Activated naive CD4-positive, alpha-beta T cell treated with anti-CD3 and anti-CD28 coated beads, Interleukin-2, amount 50 U/mL, for 16 hours (primary cell): ENCODE data around the gene NEMF.
"Not testable (repeated sequence)": the region's sequence is repeated elsewhere in the genome, so short reads cannot be mapped to it uniquely, and the experiment has no call there.

Experiments
- DNase-seq: peaks from one replicate; pipeline ENCODE4 v3.0.0-alpha.2; 2020

The NEMF gene

GRCh38 chr14:49879646-49880204 lies 27.1 kb upstream of the NEMF start:
- DNase-seq: peak; percentile 49

- no peak for DNase-seq
Observed at GRCh38 chr14:49876563-49877127, 24.1 kb upstream of the NEMF start.

GRCh38 chr14:49875640-49876198 lies 23.1 kb upstream of the NEMF start:
- no peak for DNase-seq

GRCh38 chr14:49873548-49873947 lies 21.0 kb upstream of the NEMF start:
- not testable (repeated sequence) for DNase-seq

- DNase-seq: no peak
Observed at GRCh38 chr14:49870908-49871307, 18.3 kb upstream of the NEMF start.

GRCh38 chr14:49868720-49869114 lies 16.1 kb upstream of the NEMF start:
- no peak for DNase-seq

- DNase-seq: peak; percentile 97
Observed at GRCh38 chr14:49867831-49868719, 15.5 kb upstream of the NEMF start.

GRCh38 chr14:49865431-49865859 lies 12.9 kb upstream of the NEMF start:
- DNase-seq: peak; percentile 84

- DNase-seq: no peak
Observed at GRCh38 chr14:49863487-49864281, 11.1 kb upstream of the NEMF start.

- DNase-seq: peak; percentile 78
Observed at GRCh38 chr14:49862089-49862673, 9.6 kb upstream of the NEMF start.

GRCh38 chr14:49861699-49862088 lies 9.1 kb upstream of the NEMF start:
- DNase-seq: peak; percentile 64

GRCh38 chr14:49860988-49861698 lies 8.6 kb upstream of the NEMF start:
- no peak for DNase-seq

- DNase-seq: no peak
Observed at GRCh38 chr14:49858383-49858782, 5.8 kb upstream of the NEMF start.

- DNase-seq: no peak
Observed at GRCh38 chr14:49857427-49858003, 4.9 kb upstream of the NEMF start.

GRCh38 chr14:49853572-49854375 lies 1.2 kb upstream of the NEMF start:
- DNase-seq: peak; percentile 73

GRCh38 chr14:49853158-49853477 lies 530 bp upstream of the NEMF start:
- DNase-seq: no peak

GRCh38 chr14:49851813-49852212 lies 775 bp downstream of the NEMF start:
- DNase-seq: no peak

GRCh38 chr14:49849213-49849847 lies 3.3 kb downstream of the NEMF start:
- DNase-seq: no peak

- DNase-seq: no peak
Observed at GRCh38 chr14:49828640-49829039, 23.9 kb downstream of the NEMF start.

GRCh38 chr14:49820176-49820575 lies 32.4 kb downstream of the NEMF start:
- DNase-seq: no peak
